RPMI8226 (cell line): ENCODE measurements around the gene EN1.

Source experiments
- DNase-seq: peaks from one replicate; pipeline ENCODE4 v3.0.0-alpha.2; 2015

The EN1 gene

DNA sequence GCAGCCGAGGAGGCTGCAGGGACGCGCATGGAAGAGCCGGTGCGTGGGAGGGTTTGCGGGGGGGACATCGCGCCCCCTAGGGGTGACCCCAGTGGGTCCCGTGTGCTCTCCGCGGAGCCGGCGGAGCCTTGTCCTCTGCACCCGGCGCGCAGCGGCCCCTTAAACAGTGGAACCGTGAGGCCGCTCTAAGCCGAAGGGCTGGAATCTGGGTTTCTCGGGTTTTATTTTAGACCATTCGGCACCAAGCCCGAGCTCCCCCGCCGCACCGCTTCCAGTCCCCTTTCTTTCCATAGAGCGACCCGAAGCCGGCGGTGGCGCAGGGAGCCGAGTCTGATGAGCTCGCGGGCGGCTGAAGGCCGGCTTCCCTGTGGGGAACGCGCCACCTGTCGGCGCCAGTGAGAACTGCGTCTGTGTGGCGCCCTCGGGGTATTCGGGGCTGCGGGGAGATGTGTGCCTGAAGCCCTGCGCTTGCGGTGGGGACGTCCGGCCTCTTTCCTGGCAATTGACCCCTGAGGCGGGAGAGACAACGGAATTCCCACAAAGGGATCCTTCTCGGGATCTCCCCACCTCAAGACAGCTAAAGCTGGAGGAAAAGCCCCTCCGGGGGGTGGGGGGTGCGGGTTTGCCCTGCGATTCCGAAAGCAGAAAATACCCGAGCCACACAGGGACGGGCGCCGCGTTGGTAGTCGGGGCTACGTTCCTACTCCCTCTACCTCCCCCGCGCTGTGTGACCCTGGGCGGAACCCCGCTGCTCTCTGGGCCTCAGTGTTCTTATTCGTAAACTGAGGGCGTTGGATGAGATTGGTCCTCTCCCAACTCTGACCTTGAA lies 8.2 kb upstream of the EN1 start:
- DNase-seq = peak; percentile 79

DNA sequence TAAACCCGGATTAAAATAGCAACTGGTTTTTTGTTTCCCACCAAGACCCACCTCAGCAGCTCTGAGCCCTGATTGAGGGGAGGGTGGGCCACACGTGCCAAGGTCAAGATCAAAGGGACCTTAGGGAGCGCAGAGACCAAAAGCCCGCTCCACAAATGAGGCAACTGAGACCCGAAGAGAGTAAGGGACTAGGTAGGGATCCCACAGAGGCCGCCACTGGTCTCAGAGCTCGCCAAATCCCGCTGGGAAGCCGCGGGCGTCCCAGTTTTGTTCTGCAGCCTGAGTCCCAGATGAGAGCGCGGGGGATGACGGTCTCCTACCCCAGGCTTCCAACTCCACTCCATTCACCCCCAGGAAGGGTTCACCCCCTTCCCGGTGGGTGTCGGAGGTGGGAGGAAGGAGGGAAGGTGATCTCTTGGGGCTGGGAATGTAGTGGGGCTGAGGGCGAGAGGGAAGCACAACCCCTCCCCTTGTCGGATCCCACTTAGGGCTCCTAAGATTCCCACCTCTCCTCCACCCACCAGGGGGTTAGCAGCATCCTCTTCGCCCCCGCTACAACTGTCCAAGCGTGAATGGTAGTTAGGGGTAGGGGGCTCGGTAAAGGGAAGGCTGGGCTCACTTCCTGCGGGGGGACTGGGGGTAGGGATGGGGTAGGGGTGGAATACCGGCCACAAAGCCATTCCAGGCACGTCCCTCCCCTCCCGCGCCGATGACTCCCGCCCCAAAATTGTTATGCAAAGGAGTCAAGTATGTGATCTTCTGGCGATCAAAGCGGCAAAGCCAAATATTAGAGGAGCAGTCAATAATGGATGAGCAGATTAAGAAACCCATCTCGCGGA lies 7.3 kb upstream of the EN1 start:
- DNase-seq = no peak

DNA sequence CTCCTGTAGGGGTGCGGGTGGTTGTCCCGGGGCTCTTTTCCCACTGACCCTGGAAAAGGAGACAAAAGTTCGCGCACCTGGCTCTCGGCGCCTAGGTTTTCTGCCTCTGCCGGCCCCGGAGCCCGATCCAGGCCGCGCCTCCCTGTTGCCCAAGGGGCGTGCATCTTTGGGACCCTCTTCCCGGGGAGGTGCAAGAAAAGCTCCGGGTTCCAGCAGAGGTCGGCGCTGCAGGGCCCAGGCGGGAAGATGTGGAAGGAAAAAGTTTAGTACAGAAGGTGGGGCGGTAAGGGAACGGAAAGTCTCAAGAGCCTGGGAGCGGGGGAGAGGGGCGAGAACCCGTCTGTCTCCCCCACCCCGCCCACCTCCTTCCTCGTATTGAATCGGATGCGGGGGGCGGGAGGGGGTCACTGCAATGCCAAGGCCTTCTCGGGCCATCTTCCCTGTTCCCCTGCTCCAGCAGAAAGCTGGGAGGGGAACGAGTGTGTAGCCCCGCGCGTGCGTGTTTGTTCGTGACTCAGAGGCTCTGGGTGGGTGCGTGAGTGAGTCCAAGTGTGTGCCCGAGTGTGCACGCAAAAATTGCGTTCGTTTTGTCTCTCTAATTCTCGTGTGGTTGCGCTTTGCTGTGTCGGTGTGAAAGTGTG lies 6.3 kb upstream of the EN1 start:
- no peak for DNase-seq

DNA sequence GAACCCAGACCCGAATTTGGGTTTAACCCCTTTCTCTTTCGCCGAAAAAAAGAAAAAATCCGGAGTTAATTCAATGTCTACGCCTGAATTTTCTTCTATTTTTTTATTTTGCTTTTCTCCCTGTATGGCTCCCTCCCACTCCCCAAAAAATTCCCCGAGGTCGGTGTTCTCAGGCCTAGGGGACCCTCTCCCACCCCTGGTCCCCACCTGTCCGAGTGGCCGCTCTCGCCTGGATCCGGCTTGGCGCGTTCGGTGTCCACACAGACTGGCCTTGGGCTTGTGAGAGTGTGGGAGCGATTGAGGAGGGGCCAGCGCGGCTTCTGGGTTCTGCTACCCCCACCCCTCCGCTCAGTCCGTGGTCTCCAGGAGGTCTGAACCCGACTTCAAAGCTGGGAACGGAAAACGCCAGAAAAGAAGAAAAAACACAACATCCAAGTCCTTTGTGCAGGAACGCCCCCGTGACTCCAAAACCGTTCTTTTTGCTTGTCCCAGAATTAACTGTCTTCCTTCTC lies 5.7 kb upstream of the EN1 start:
- DNase-seq = no peak

DNA sequence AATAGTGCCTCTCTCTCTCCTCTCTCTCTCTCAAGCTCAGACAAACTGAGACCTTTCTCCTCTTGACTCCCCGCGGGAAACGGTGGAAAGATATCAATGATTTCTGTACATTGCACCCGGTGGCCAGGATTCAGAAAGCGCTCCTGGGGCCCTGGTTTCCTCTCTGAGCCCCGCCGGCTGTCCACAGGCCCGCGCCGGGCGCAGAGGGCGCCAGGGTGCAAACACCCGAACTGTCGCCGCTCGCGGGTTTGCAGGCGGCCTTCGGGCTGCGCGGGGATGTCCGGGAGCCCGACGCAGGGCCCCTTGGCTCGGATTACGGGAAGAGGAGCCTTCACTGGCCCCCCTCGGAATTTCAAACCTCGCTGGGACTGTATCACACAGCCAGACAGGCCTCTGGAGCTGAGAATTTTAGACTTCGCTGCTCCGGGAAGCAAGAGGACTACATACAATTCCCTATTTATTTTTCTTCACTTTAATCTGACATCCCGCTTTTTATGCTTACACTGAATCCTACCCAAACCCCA lies 5.2 kb upstream of the EN1 start:
- peak; percentile 27 for DNase-seq

DNA sequence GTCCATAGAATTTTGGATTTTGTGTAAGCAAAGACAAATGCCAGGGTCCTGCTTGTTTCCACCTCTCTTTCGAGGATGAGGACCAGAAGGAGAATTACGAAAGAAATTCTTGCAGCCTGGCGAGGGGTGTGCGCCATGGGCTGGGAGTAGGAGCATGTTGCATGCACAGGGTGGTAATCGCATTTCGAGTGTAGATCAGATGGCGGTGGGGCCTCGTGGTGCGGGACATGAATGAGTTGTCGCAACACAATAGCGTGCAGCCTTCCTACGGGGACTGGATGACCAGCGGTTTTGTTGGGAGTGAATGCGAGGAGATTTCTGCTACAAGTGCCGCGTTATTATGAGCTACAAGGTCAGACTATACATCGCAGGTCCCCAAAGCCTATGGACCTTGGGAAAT lies 4.2 kb upstream of the EN1 start:
- DNase-seq = no peak

DNA sequence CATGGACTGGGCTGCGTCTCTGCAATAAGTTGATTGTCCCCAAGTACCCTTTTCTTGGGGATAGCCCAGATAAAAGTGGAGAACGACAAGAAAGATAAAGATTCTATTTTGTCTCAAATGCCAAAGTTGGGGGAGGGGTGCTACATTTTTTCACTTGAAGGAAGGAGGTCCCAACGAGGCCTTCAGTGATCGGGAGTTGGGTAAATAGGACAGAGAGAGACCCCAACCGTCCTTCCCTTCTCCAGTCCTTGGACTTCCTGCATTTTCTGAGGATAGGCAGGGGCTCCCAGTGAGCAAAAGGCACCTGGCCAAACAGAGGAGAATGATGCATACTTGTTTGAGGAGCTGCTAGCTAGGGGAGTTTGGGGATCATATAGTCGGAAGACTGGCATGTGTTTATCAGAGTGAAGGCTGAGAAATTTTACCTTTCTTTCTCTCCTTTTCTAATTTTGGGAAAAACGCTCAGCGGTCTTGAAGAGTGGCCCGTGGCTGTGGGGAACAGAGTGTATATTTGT lies 3.5 kb upstream of the EN1 start:
- no peak for DNase-seq

DNA sequence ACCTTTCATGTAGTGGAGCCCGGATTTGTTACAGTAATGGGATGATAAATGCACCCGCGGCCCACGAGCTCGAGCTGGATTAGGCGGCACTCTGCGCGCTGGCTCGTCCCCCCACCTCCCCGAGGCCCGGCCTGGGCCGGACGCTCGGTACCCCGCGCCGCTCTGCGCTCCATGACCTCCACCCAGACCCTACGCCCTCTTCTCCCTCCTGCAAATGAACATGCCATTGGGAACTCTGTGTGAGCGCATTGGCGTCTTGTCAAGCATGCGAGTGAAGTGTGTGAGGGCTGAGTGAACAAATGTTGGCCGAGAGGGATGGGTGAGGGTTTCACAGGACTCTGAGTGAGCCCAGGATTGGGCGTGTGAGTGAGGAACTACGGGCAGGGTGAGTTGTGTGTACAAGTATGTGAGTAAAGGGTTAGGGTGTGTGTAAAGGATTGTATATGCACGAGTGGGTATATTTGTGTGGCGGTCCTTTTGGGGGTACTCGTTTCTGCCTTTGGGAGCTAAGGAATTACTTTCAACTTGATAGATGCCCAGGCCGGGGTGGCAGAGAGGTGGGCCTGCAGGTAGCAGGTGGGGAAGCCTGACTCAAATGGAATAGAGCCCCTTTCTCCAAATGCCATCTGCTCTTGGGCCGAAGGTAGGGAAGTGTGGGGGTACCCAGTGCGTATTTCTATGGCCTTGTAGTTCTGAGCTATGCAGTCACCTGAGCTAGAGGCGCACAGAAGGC lies 2.9 kb upstream of the EN1 start:
- DNase-seq = no peak

DNA sequence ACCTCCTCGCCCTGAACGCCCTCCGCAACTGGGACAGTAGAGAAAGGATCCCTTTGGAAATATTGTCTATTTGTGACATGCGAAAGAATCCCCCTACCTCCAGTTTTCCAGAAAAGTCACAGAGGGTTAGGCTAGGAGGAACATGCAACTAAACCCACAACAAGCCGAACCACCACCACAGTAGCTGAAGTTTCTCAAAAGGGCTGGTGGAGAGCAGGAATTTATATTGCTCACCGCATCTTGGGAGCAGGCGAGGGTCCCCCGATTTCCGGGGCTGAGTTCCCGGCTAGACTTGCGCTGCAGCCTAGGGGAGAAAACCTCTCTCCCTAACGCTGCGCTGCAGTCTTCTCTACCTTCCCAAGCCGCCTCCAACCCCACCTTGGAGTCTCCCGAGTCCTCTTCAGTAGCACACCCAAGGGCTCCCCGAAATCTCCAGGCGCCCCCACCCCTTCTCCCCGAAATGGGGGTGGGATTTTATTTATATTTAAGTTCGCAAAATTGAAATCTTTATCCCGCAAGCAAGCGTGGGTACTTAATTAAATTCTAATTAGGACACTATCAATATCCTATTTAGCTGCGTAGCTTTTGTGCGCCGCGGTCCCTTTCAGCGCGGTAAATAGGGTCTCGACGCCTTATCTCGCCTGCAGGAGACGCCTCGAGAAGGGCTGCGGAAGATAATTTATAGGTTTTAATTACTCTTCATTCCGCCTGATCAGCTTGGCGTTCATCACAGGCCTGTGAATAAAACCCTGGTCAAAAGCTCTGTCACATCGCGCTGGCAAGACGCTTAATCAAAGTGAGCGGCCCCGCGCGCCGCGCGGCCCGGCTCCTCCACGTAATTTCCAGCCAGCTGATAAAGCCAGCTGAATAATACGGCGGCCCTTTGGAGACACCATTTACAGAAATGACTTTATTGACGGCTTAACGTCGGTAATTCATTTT lies 2.0 kb upstream of the EN1 start:
- DNase-seq = no peak

DNA sequence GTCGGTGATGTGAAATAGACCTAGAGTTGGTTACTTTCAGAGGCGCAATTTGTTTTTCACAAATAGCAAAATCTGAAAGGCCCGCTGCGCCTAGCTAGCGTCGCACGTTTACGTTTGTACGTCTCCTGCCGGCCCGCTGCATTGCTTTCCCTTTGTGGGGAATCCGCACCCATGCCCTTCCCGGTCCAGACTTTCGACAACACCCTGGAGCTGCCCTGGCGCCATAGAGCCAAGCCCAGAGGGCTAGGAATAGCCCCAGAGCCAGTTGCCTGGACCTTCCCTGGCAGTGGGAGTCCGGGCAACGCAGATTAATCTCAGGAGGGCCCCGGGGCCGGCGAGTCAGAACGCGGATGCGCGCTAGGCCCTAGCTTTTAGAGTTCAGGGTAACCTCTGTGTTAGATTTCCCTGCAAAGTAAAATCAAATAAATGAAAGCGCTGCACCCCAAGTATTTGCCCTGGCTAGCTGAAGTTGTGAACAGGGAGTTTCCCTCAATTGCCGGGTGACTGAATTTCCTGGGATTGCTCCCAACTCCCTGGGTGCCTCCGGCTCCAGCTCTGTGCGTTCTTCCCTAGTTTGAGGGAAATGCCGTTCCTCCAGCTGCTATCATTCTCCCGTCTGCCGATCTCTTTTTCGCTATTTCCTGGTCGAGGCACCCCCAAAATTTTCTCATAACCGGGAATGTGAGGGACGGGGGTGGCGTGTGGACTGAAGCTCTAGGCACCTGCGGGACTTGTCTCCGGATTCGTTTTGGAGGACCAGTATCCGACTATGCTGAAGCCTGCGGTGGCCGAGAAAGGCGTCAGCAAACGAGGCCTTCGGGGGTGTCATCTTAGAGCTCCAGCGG lies 1.2 kb upstream of the EN1 start:
- no peak for DNase-seq

DNA sequence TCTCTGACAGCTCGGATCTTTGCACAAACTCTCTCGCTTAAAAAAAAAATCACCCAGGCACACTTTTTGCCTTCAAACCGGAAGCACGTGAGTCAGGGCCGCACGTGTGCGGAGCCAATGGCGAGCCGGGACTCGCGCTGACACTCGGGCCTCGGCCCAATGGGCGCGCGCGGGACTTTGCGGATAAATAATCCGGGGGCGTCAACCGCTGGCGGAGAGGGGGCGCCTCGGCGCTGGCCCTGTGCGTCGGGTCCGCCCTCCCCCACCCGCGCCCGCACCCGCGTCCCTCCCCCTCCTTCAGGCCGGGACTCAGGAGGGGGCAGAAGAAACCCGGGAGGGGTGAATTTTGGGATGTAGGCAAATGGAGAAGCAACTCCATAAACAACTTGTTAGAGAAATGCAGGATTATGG lies 319 bp upstream of the EN1 start:
- no peak for DNase-seq

DNA sequence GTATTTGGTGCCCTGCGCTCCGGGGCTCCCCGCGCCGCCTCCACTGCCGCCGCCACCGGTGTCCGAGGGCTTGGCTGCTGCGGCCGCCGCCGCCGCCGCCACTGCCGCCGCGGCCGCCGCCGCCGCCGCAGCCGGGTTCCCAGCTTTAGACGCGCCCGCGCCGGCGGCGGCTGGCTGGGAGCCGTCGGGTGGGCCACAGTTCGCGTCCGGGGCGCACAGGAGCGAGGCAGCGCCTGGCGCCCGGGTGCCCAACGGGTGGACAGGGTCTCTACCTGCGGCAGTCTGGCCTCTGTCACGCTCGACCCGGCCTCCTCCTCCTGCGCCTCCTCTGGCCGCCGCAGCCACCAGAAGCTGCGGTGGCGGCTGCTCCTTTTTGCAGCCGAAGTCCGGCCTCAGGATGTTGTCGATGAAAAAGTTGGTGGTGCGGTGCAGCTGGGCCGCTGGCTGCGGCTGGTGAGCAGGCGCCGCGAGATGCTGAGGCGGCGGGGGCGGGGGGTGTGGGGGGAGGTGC lies 951 bp downstream of the EN1 start:
- DNase-seq = no peak

DNA sequence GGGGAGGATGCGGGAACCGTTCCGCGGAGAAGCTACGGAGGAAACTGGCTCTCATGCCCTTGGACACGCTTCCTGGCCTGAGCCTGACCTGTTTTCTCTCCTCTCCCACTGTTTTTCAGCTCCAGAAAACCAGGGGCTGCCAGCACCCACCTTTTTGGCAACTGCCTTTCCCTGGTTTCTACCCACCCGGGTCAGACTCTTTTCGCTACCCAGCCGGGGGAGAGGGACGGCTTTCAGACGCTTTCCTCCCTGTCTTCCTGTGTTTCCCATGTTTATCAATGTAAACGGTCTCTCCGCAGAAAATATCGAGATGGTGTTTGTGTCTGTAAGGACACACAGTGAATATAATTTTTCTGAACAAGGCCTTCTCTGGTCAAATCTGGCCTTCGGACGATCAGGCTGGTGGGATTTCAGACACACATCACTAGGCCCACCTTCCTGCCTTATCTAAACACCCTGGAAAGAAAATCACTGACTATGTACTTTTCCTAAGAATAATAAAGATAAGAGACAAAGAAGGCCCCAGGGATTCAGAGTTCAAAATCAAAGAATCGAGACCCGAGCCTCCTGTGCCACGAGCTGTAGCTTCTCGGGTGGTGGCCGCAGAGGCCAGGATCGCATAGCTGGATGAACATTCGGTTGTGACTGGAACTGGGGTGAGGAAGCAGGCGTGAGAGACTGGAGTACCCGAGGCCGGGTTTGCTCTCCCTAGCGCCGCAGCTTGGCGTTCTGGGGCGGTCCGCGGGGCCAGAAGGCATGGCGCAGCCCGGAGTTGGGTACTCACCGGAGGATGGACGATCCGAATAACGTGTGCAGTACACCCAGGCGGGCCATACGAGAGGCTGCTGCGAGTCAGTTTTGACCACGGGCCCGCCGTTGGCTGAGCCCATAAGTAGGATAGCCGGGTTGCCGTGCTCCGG lies 1.7 kb downstream of the EN1 start:
- no peak for DNase-seq

DNA sequence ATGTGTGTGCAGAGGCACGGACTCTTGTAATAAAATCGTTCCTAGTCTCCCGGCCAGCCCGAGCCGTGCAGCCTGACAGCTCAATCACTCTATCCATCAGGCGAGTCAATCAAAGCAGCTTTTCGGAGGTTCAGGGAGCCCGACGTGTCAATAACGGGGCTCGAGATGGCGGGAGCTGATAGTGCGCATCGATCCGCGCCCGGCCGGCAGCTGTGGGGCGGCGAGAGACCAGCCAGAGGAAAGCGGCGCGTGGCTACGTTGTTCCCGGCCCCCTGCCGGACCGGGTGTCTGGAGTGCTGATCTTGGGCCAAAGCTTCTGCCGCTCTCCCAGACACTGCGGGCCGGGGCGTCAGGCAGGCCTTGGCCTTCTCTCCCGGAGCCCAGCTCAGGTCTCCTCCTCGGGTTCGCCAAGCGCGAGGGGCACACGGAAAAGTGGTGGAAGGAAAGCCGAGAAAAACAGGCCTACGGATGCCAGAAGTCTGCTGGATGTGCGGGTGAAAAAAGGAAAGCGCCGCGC lies 2.4 kb downstream of the EN1 start:
- DNase-seq = no peak

DNA sequence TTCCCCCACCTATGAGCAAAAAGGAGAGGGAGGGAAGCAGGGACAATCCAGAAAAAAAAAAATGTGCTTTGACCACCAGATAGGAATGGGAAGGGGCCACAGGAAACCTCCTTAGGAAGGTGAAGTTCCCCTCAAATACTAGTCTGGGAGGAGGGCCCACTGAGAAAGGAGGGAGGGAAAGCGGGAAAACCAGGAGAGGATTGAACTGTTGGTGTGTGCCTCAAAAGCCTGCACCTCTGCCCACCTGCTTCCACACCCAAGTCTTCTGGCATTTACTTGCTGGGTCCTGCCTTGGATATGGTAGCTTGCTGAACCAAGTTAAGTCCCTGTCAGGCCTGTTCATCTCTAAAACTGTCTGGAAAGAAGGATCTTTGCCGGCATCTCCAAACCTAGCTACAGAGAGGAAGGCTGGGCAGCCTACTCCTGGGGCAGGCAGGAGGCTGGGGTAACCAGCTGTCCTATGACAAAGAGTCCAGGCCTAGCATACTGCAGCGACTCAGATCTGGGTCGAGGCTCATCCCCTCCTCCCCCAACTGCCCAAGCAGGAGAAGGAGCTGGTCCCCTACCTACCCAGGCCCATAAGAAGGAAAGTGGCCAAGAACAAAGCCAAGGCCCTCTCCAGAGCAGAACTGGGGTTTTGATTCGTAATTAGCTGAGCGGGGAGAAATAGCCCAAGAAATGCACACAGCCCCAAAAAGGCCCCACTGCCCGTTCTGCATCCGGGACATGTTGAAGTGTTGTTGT lies 3.0 kb downstream of the EN1 start:
- no peak for DNase-seq

DNA sequence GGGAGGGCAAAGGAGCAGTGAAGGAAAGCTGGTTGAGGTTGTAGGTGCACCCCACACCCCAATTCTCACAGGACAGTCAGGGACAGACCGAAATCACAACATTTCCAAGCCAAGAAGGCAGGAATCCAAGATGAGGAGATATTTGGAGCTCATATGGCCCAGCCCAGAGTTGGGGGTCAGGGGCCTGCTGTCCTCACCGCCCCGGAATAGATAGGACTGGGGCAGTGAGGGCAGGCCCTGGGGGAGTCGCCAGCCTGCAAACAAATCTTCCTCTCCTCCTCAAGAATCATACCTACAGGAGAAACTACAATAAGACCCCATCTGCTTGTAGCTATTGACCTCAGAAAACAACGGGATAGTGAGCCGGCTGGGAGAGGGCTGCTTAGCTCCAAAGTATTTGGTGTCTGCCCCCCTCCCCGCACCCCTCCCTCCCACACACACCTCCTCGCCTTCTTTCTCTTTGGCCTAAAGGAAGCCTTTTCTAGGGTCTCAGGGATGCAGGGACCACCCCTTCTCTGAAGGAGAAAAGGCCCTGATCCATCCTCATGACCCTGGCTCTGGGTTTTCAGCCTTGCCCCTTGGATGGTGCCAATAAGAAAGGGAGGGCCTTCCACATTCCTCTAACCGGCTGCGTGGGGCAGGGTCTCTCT lies 3.8 kb downstream of the EN1 start:
- DNase-seq = no peak
